ENCODE results near the gene NEGR1.
"Not testable (repeated sequence)": the region's sequence is repeated elsewhere in the genome, so short reads cannot be mapped to it uniquely, and the experiment has no call there.

The NEGR1 gene

GRCh38 chr1:72262735-72263134 is 19.6 kb downstream of the NEGR1 start:
- in situ Hi-C loops (cut with HindIII; ENCODE audit: low sequenced_read_pairs): no loop called here
- no peak for DNase-seq (ENCODE audit: low read depth, low spot score)
- no peak overlapping the region for H3K4me3 ChIP-seq (ENCODE audit: low read depth, low read length)
- TF ChIP-seq, protein P1, sequence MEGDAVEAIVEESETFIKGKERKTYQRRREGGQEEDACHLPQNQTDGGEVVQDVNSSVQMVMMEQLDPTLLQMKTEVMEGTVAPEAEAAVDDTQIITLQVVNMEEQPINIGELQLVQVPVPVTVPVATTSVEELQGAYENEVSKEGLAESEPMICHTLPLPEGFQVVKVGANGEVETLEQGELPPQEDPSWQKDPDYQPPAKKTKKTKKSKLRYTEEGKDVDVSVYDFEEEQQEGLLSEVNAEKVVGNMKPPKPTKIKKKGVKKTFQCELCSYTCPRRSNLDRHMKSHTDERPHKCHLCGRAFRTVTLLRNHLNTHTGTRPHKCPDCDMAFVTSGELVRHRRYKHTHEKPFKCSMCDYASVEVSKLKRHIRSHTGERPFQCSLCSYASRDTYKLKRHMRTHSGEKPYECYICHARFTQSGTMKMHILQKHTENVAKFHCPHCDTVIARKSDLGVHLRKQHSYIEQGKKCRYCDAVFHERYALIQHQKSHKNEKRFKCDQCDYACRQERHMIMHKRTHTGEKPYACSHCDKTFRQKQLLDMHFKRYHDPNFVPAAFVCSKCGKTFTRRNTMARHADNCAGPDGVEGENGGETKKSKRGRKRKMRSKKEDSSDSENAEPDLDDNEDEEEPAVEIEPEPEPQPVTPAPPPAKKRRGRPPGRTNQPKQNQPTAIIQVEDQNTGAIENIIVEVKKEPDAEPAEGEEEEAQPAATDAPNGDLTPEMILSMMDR (IDR thresholded peaks at IDR 0.05; ENCODE audit: low read depth, low read length): no peak

GRCh38 chr1:72253132-72253531 is 29.2 kb downstream of the NEGR1 start:
- DNase-seq (ENCODE audit: low read depth, low spot score): no peak
- no peak overlapping the region for H3K4me3 ChIP-seq (ENCODE audit: low read depth, low read length)
- TF ChIP-seq, protein P1 (IDR thresholded peaks at IDR 0.05; ENCODE audit: low read depth, low read length): no peak
- in situ Hi-C loops (cut with HindIII; ENCODE audit: low sequenced_read_pairs): no loop called here

DNA sequence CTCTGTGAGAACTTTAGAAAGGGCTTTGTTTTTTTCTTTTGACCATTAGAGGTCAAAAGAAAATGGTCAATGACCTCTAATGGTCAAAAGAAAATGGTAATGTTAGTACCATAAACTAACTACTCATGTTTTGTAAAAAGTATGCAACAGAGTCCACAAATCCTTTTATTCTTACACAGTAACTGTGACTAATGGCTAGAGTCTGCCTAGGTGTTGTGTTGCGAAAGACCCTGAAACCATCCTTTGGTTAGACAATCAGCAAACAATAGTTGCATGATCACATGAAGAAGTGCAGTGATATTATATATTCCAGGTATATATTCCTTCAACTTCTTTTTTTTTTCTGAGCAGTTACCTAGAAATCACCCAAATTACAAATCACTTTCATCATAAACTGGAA is 40.9 kb downstream of the NEGR1 start:
- H3K4me3 ChIP-seq (ENCODE audit: low read depth, low read length): no peak overlapping the region
- DNase-seq (ENCODE audit: low read depth, low spot score): no peak
- TF ChIP-seq, protein P1 (IDR thresholded peaks at IDR 0.05; ENCODE audit: low read depth, low read length): no peak
- in situ Hi-C loops (cut with HindIII; ENCODE audit: low sequenced_read_pairs): no loop called here

DNA sequence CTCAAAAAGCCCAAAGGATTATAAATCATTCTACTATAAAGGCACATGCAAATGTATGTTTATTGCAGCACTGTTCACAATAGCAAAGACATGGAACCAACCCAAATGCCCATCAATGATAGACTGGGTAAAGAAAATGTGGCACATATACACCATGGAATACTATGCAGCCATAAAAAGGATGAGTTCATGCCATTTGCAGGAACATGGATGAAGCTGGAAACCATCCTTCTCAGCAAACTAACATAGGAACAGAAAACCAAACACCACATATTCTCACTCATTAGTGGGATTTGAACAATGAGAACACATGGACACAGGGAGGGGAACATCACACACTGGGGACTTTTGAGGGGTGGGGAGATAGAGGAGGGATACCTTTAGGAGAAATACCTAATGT is 46.4 kb downstream of the NEGR1 start:
- in situ Hi-C loops (cut with HindIII; ENCODE audit: low sequenced_read_pairs); DNase-seq (ENCODE audit: low read depth, low spot score); H3K4me3 ChIP-seq (ENCODE audit: low read depth, low read length): not testable (repeated sequence)

DNA sequence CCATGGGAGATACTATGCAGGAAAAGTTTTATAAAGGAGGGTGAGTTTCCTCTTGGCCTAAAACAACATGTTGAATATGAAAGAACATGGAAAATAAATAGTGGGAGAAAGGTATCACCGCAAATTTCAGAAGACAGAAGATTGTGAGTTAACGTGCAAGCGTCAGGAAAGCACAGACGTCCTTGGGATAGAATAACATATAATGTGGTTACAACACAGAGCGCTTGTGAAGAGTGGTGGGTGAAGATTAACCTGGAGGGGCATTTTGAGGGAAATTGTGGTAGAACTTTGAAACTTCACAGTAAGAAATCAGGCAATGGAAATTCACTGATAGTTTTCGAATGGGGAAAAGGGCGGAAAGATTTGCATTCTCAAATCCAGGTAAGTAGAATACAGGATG is 47.3 kb downstream of the NEGR1 start:
- DNase-seq (ENCODE audit: low read depth, low spot score): no peak
- H3K4me3 ChIP-seq (ENCODE audit: low read depth, low read length): no peak overlapping the region
- TF ChIP-seq, protein P1 (IDR thresholded peaks at IDR 0.05; ENCODE audit: low read depth, low read length): no peak
- in situ Hi-C loops (cut with HindIII; ENCODE audit: low sequenced_read_pairs): no loop called here

GRCh38 chr1:72230746-72231145 is 51.6 kb downstream of the NEGR1 start:
- peak; percentile 15 for DNase-seq (ENCODE audit: low read depth, low spot score)
- in situ Hi-C loops (cut with HindIII; ENCODE audit: low sequenced_read_pairs): no loop called here
- no peak overlapping the region for H3K4me3 ChIP-seq (ENCODE audit: low read depth, low read length)
- TF ChIP-seq, protein P1 (IDR thresholded peaks at IDR 0.05; ENCODE audit: low read depth, low read length): no peak

DNA sequence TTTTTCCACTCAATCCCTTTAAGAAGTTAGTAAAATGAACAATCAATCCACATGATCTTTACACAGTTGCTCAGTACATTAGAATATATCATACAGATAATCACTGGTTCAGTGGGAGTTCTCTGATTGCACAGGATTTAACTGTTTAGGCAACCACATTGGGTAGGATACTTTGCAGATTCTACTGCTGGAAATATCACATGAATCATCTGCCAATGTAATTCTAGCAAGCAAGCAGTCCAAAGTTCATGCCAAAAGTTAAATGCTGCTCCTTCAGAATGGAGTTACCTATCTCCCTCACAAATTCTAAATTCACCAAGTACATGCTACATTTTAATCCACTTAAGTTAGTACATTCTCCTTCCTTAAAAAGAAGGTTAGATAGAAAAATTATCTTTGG is 52.4 kb downstream of the NEGR1 start:
- no peak overlapping the region for H3K4me3 ChIP-seq (ENCODE audit: low read depth, low read length)
- in situ Hi-C loops (cut with HindIII; ENCODE audit: low sequenced_read_pairs): no loop called here
- TF ChIP-seq, protein P1 (IDR thresholded peaks at IDR 0.05; ENCODE audit: low read depth, low read length): no peak
- DNase-seq (ENCODE audit: low read depth, low spot score): no peak
